DOHH2 (cell line): ENCODE results near the gene ADCY5.
"Not testable (repeated sequence)": the region's sequence is repeated elsewhere in the genome, so short reads cannot be mapped to it uniquely, and the experiment has no call there.

ENCODE experiments used
- H3F3A ChIP-seq: fragments of 200-600 bp; sonication (generic), shearing (Covaris generic); 2 replicates; pipeline ENCODE4 v1.6.0; 2016; ENCODE audit warnings: antibody characterized with exemption, mild to moderate bottlenecking; ENCODE audit not compliant: control insufficient read depth, insufficient read depth
- H3K27ac ChIP-seq: fragments of 200-600 bp; sonication (generic); 2 replicates; pipeline ENCODE4 v1.5.1; 2014; ENCODE audit warnings: low read depth, mild to moderate bottlenecking, low read length, moderate library complexity
- H3K27me3 ChIP-seq: fragments of 200-600 bp; sonication (generic); 2 replicates; pipeline ENCODE4 v1.6.1; 2014; ENCODE audit warnings: mild to moderate bottlenecking, low read length, mixed read lengths; ENCODE audit not compliant: control insufficient read depth
- H3K36me3 ChIP-seq: fragments of 200-600 bp; sonication (generic); 2 replicates; pipeline ENCODE4 v1.6.1; 2014; ENCODE audit warnings: mild to moderate bottlenecking, low read length, moderate library complexity, mixed read lengths; ENCODE audit not compliant: control insufficient read depth
- H3K4me1 ChIP-seq: fragments of 200-600 bp; sonication (generic); 2 replicates; pipeline ENCODE4 v1.6.1; 2014; ENCODE audit warnings: mild to moderate bottlenecking, low read length, mixed read lengths; ENCODE audit not compliant: control insufficient read depth
- H3K4me2 ChIP-seq: fragments of 200-600 bp; sonication (generic); 2 replicates; pipeline ENCODE4 v1.6.0; 2014; ENCODE audit warnings: mild to moderate bottlenecking, low read length, moderate library complexity
- H3K4me3 ChIP-seq: fragments of 200-600 bp; sonication (generic); 2 replicates; pipeline ENCODE4 v1.5.1; 2014; ENCODE audit warnings: mild to moderate bottlenecking, low read length, mixed read lengths
- H3K79me2 ChIP-seq: fragments of 200-600 bp; sonication (generic); 2 replicates; pipeline ENCODE4 v1.6.1; 2014; ENCODE audit warnings: mild to moderate bottlenecking, low read length, mixed read lengths; ENCODE audit not compliant: control insufficient read depth
- H3K9me2 ChIP-seq: fragments of 200-600 bp; sonication (generic); replicated peaks from 2 replicates; pipeline ENCODE4 v1.6.1; 2014; ENCODE audit warnings: mild to moderate bottlenecking, low read length, mixed read lengths; ENCODE audit not compliant: control insufficient read depth
- H3K9me3 ChIP-seq: fragments of 200-600 bp; sonication (generic); 2 replicates; pipeline ENCODE4 v1.6.1; 2014; ENCODE audit warnings: antibody characterized with exemption, low read length, mixed read lengths; ENCODE audit not compliant: control insufficient read depth, insufficient read depth
- H4K20me1 ChIP-seq: fragments of 200-600 bp; sonication (generic); 2 replicates; pipeline ENCODE4 v1.6.0; 2014; ENCODE audit warnings: low read depth, mild to moderate bottlenecking, antibody characterized with exemption, low read length, moderate library complexity; ENCODE audit not compliant: control insufficient read depth, insufficient read depth
- EZH2phosphoT487 ChIP-seq: fragments of 200-600 bp; sonication (generic); IDR thresholded peaks from 2 replicates; pipeline ENCODE4 v1.6.1; 2017; ENCODE audit warnings: borderline replicate concordance, mild to moderate bottlenecking, antibody characterized with exemption, low read length, moderate library complexity, mixed read lengths
- TF ChIP-seq, protein P1 (sequence below): fragments of 200-600 bp; sonication (generic); IDR thresholded peaks from one replicate; pipeline ENCODE4 v1.5.1; 2014; ENCODE audit warnings: antibody characterized with exemption, mild to moderate bottlenecking, low read depth, low read length; ENCODE audit not compliant: poor library complexity, severe bottlenecking

Gene ADCY5

DNA sequence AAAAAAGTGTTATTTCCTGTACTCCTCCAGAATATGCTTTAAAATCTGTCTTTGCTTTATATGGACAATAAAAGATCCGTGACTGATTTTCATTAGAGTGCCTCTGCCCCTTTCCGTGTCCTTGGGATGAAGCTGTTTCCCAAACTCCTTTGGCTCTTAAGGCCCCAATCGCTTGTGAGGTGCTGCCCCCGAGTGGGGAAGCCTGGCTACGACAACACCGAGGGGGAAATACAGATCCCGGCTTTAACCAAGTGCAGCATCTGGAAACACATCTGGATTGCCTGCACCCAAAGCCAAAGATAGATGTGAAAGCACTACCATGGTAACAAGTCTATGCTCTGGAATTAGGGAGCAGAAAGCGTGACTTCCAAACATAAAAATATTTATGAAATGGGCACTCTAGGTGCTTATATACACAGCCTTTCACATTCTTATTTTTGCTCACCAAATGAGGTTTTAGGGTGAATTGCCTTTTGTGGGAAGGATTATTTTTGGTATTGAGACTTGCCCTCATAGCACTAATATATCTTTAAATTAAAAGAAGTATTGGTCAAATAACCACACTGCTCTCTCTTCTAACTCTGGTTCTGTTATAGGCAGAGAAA is 40.6 kb upstream of the ADCY5 start:
- Histone ChIP-seq H3K36me3 (no peaks in the 10 kb centered on the region), H3K4me2 (no peak overlapping the region), H3F3A (no peaks in the 10 kb centered on the region), H3K9me2 (no peaks in the 10 kb centered on the region), H3K27me3 (no peaks in the 10 kb centered on the region), H3K79me2 (no peaks in the 10 kb centered on the region), H3K9me3 (no peaks in the 10 kb centered on the region), H3K4me1 (no peaks in the 10 kb centered on the region), H4K20me1 (0 out of 2 replicates have a peak, but pooled peaks cover 3% of the 10 kb centered on the region), H3K4me3 (no peak overlapping the region), H3K27ac (no peak overlapping the region)
- TF ChIP-seq, protein P1, sequence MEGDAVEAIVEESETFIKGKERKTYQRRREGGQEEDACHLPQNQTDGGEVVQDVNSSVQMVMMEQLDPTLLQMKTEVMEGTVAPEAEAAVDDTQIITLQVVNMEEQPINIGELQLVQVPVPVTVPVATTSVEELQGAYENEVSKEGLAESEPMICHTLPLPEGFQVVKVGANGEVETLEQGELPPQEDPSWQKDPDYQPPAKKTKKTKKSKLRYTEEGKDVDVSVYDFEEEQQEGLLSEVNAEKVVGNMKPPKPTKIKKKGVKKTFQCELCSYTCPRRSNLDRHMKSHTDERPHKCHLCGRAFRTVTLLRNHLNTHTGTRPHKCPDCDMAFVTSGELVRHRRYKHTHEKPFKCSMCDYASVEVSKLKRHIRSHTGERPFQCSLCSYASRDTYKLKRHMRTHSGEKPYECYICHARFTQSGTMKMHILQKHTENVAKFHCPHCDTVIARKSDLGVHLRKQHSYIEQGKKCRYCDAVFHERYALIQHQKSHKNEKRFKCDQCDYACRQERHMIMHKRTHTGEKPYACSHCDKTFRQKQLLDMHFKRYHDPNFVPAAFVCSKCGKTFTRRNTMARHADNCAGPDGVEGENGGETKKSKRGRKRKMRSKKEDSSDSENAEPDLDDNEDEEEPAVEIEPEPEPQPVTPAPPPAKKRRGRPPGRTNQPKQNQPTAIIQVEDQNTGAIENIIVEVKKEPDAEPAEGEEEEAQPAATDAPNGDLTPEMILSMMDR: peak; percentile 84
- no peak for TF ChIP-seq EZH2phosphoT487

DNA sequence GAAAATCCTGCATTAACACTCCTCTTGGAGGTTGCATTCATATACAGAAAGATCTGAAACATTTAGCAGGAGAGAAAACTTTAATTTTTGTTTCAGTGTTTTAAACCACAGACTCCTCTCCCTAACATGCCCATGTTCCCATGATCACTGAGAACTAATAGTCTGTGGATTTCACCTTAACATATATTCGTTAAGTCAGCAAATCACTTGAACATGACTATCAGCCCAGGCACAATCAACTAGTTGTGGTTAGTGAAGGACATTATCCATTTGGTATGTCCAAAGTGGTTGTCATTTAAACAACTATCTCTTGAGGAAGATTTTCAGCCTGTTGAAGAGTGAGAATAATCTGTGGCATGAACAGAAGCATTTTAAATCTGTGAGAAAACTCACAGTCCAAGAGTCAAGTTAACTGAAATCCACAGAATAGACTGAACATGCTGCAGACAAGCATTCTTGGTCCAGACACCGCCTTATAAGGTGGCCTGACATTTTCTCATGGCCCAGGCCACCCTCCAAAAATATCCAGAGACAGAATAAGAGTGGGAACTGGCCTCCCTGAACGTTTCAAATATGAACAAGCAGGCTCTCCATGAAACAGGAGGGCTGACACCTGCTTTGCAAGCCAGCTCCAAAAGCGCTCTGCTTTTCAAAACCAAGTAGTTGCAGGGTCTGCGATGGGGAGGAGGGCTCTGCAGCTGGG is 39.9 kb upstream of the ADCY5 start:
- Histone ChIP-seq H3K36me3 (no peaks in the 10 kb centered on the region), H3K9me3 (no peaks in the 10 kb centered on the region), H3K27ac (no peak overlapping the region), H3F3A (no peaks in the 10 kb centered on the region), H3K9me2 (no peaks in the 10 kb centered on the region), H3K79me2 (no peaks in the 10 kb centered on the region), H4K20me1 (0 out of 2 replicates have a peak, but pooled peaks cover 3% of the 10 kb centered on the region), H3K4me2 (no peak overlapping the region), H3K4me3 (no peak overlapping the region), H3K4me1 (no peaks in the 10 kb centered on the region), H3K27me3 (no peaks in the 10 kb centered on the region)
- TF ChIP-seq, protein P1: no peak
- no peak for TF ChIP-seq EZH2phosphoT487

DNA sequence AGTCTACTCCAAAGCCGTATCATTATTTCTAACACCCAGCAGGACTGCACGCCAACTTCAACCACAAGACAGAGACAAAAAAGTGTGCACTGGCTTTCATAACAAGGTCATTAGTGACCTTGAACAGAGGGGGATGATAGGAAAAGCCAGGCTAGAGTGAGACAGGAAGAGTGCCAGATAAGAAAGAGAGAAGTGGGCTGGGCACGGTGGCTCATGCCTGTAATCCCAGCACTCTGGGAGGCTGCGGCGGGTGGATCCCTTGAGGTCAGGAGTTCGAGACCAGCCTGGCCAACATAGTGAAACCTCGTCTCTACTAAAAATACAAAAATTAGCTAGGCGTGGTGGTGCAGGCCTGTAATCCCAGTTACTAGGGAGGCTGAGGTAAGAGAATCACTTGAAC is 38.2 kb upstream of the ADCY5 start:
- not testable (repeated sequence) for H3K4me1 ChIP-seq, H3K9me3 ChIP-seq, H3K36me3 ChIP-seq, H4K20me1 ChIP-seq, H3K4me3 ChIP-seq, H3K9me2 ChIP-seq, H3K27ac ChIP-seq, H3K79me2 ChIP-seq, H3F3A ChIP-seq, H3K4me2 ChIP-seq, H3K27me3 ChIP-seq

DNA sequence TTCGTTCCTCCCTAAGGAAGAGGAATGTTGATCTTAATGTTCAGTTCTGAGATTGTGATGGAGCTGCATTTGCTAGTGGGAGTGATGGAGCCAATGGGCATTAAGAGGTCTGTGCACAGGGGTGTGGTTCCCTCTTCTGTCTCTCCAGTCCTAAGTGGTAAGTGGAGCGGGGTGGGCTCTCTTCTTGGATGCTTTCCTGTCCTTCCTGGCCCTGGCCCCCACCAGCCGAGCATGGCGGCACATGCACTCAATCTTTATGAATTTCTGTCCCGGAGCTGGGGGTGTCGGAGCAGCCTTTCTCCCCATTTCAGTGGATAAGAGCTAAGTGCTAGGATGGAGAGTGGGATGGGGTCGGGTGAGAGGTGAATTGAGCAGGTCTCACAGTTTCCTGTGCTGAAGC is 37.6 kb upstream of the ADCY5 start:
- Histone ChIP-seq H3K4me1 (no peaks in the 10 kb centered on the region), H3K4me2 (no peak overlapping the region), H3K9me3 (no peaks in the 10 kb centered on the region), H3K36me3 (no peaks in the 10 kb centered on the region), H3K9me2 (no peaks in the 10 kb centered on the region), H3K4me3 (no peak overlapping the region), H3K27ac (no peak overlapping the region), H3F3A (no peaks in the 10 kb centered on the region), H3K79me2 (no peaks in the 10 kb centered on the region), H3K27me3 (no peaks in the 10 kb centered on the region), H4K20me1 (0 out of 2 replicates have a peak, but pooled peaks cover 3% of the 10 kb centered on the region)
- TF ChIP-seq, protein P1: no peak
- no peak for TF ChIP-seq EZH2phosphoT487
